Measurements from ENCODE around the gene FGD5.
"Not testable (repeated sequence)": the region's sequence is repeated elsewhere in the genome, so short reads cannot be mapped to it uniquely, and the experiment has no call there.

FGD5 gene

GRCh38 chr3:14879211-14879874 lies 60.6 kb downstream of the FGD5 start:
- no peak for DNase-seq

GRCh38 chr3:14880447-14881106 lies 61.8 kb downstream of the FGD5 start:
- DNase-seq: no peak

- DNase-seq: no peak
These were observed 64.5 kb downstream of the FGD5 start for GRCh38 chr3:14883226-14883625.

- no peak for DNase-seq
These were observed 65.9 kb downstream of the FGD5 start for GRCh38 chr3:14884665-14885064.

GRCh38 chr3:14885307-14885706 lies 66.5 kb downstream of the FGD5 start:
- DNase-seq: no peak

- DNase-seq: no peak
These were observed 67.3 kb downstream of the FGD5 start for GRCh38 chr3:14886101-14886500.

GRCh38 chr3:14889205-14889604 lies 70.4 kb downstream of the FGD5 start:
- no peak for DNase-seq

- no peak for DNase-seq
These were observed 71.2 kb downstream of the FGD5 start for GRCh38 chr3:14889943-14890342.

GRCh38 chr3:14890476-14890875 lies 71.7 kb downstream of the FGD5 start:
- DNase-seq: no peak

- no peak for DNase-seq
These were observed 72.7 kb downstream of the FGD5 start for GRCh38 chr3:14891135-14892132.

GRCh38 chr3:14892226-14892625 lies 73.5 kb downstream of the FGD5 start:
- DNase-seq: no peak

GRCh38 chr3:14894085-14894484 lies 75.3 kb downstream of the FGD5 start:
- no peak for DNase-seq

GRCh38 chr3:14897266-14897665 lies 78.5 kb downstream of the FGD5 start:
- DNase-seq: no peak

- no peak for DNase-seq
These were observed 80.2 kb downstream of the FGD5 start for GRCh38 chr3:14898929-14899328.

- DNase-seq: no peak
These were observed 81.3 kb downstream of the FGD5 start for GRCh38 chr3:14899993-14900618.

- DNase-seq: no peak
These were observed 82.4 kb downstream of the FGD5 start for GRCh38 chr3:14900881-14901873.

GRCh38 chr3:14902719-14903118 lies 84.0 kb downstream of the FGD5 start:
- DNase-seq: no peak

- DNase-seq: not testable (repeated sequence)
These were observed 84.7 kb downstream of the FGD5 start for GRCh38 chr3:14903501-14903900.

GRCh38 chr3:14905055-14905657 lies 86.4 kb downstream of the FGD5 start:
- no peak for DNase-seq

- no peak for DNase-seq
These were observed 87.7 kb downstream of the FGD5 start for GRCh38 chr3:14906355-14906971.
